Smooth muscle cell (in vitro differentiated cells): Measurements from ENCODE around the gene OBSCN. TPM values are rescaled to one million over a fixed set of nuclear protein-coding genes. Genes with fewer than 3 reads are reported as not detected.

ENCODE experiments used
- DNase-seq: peaks from one replicate; lab custom pipeline; 2025; ENCODE audit not compliant: unreplicated experiment; lab: John Stamatoyannopoulos, UW
- H2AFZ ChIP-seq: fragments of 200-600 bp; sonication (generic); 2 replicates; pipeline ENCODE4 v1.6.0; 2016; ENCODE audit warnings: antibody characterized with exemption, low read depth, mild to moderate bottlenecking
- H3F3A ChIP-seq: fragments of 200-600 bp; sonication (generic); 2 replicates; pipeline ENCODE4 v1.6.0; 2017; ENCODE audit warnings: antibody characterized with exemption, low read depth
- H3K27ac ChIP-seq: fragments of 200-600 bp; sonication (generic); 2 replicates; pipeline ENCODE4 v1.5.1; 2016; ENCODE audit warnings: low read depth, mild to moderate bottlenecking
- H3K27me3 ChIP-seq: fragments of 200-600 bp; sonication (generic); 2 replicates; pipeline ENCODE4 v1.6.1; 2016; ENCODE audit warnings: low read depth, mild to moderate bottlenecking
- H3K36me3 ChIP-seq: fragments of 200-600 bp; sonication (generic); 2 replicates; pipeline ENCODE4 v1.5.1; 2016; ENCODE audit warnings: low read depth
- H3K4me1 ChIP-seq: fragments of 200-600 bp; sonication (generic); 2 replicates; pipeline ENCODE4 v1.5.1; 2016; ENCODE audit warnings: low read depth
- H3K4me2 ChIP-seq: fragments of 200-600 bp; sonication (generic); 2 replicates; pipeline ENCODE4 v1.6.0; 2016; ENCODE audit warnings: mild to moderate bottlenecking
- H3K4me3 ChIP-seq: fragments of 200-600 bp; sonication (generic); 2 replicates; pipeline ENCODE4 v1.5.1; 2016; ENCODE audit warnings: mild to moderate bottlenecking
- H3K79me2 ChIP-seq: fragments of 200-600 bp; sonication (generic); 2 replicates; pipeline ENCODE4 v1.6.0; 2016; ENCODE audit warnings: low read depth, mild to moderate bottlenecking
- H3K9ac ChIP-seq: fragments of 200-600 bp; sonication (generic); 2 replicates; pipeline ENCODE4 v1.6.0; 2016; ENCODE audit warnings: low read depth
- H3K9me3 ChIP-seq: fragments of 200-600 bp; sonication (generic); replicated peaks from 2 replicates; pipeline ENCODE4 v1.5.1; 2016; ENCODE audit warnings: low read depth
- H4K20me1 ChIP-seq: fragments of 200-600 bp; sonication (generic); 2 replicates; pipeline ENCODE4 v1.6.0; 2016; ENCODE audit warnings: low read depth
- CTCF ChIP-seq: fragments of 200-600 bp; sonication (generic); IDR thresholded peaks from 2 replicates; pipeline ENCODE4 v1.5.1; 2017; ENCODE audit warnings: borderline replicate concordance, mild to moderate bottlenecking, antibody characterized with exemption; ENCODE audit not compliant: insufficient read depth, poor library complexity, severe bottlenecking
- WGBS: methylation state at CpG from one replicate; pipeline ENCODE4 v1.1.7; 2016; ENCODE audit warnings: low lambda C conversion rate; 5-methylcytosine and 5-hydroxymethylcytosine counted together
- polyA plus RNA-seq: library from polyadenylated mRNA; unstranded; fragments of >200 nt; fragmentation: Nextera tagmentation; extraction: Ambion mirVana; gene quantifications from 2 replicates; pipeline ENCODE4 v1.2.1, GENCODE V29; 2016
- total RNA-seq: library from RNA; depleted of rRNA; stranded (reverse); fragments of >200 nt; gene quantifications from 2 replicates; pipeline ENCODE4 v1.2.3, GENCODE V29; 2014

Gene OBSCN
- total and polyA plus RNA-seq, 2 experiments from 2014 or later = 3.8 to 10.6 TPM

GRCh38 chr1:228291906-228292608 lies 84.2 kb downstream of the OBSCN start:
- Histone ChIP-seq H3F3A (no peaks in the 10 kb centered on the region), H3K9ac (no peak overlapping the region), H4K20me1 (no peaks in the 10 kb centered on the region), H3K79me2 (no peaks in the 10 kb centered on the region), H3K4me3 (no peak overlapping the region), H3K27ac (no peak overlapping the region), H3K4me2 (no peak overlapping the region), H2AFZ (no peak overlapping the region), H3K4me1 (no peaks in the 10 kb centered on the region), H3K9me3 (no peaks in the 10 kb centered on the region), H3K27me3 (no peaks in the 10 kb centered on the region), H3K36me3 (no peaks in the 10 kb centered on the region)
- TF ChIP-seq CTCF = no peak
- 91% methylated on average over 16 of the region's 16 CpGs for WGBS
- no peak for DNase-seq

GRCh38 chr1:228292609-228292911 lies 84.7 kb downstream of the OBSCN start:
- Histone ChIP-seq H3K27ac (no peak overlapping the region), H3K9me3 (no peaks in the 10 kb centered on the region), H3K27me3 (no peaks in the 10 kb centered on the region), H3F3A (no peaks in the 10 kb centered on the region), H3K9ac (no peak overlapping the region), H2AFZ (no peak overlapping the region), H3K4me2 (no peak overlapping the region), H3K79me2 (no peaks in the 10 kb centered on the region), H3K36me3 (no peaks in the 10 kb centered on the region), H3K4me1 (no peaks in the 10 kb centered on the region), H3K4me3 (no peak overlapping the region), H4K20me1 (no peaks in the 10 kb centered on the region)
- 95% methylated on average over 9 of the region's 9 CpGs for WGBS
- no peak for TF ChIP-seq CTCF
- no peak for DNase-seq

- no peaks in the 10 kb centered on the region for H3K4me1 ChIP-seq
- no peaks in the 10 kb centered on the region for H3K9me3 ChIP-seq
- no peaks in the 10 kb centered on the region for H3K79me2 ChIP-seq
- WGBS = 96% methylated on average over 15 of the region's 15 CpGs
- H3K4me3 ChIP-seq = no peak overlapping the region
- no peak for TF ChIP-seq CTCF
- no peaks in the 10 kb centered on the region for H4K20me1 ChIP-seq
- H3K9ac ChIP-seq = no peak overlapping the region
- H3K36me3 ChIP-seq = no peaks in the 10 kb centered on the region
- H2AFZ ChIP-seq = no peak overlapping the region
- H3K27ac ChIP-seq = no peak overlapping the region
- H3F3A ChIP-seq = no peaks in the 10 kb centered on the region
- no peak overlapping the region for H3K4me2 ChIP-seq
- no peaks in the 10 kb centered on the region for H3K27me3 ChIP-seq
- DNase-seq = no peak
These were observed 85.5 kb downstream of the OBSCN start for GRCh38 chr1:228293393-228293792.

- Histone ChIP-seq H3F3A (no peaks in the 10 kb centered on the region), H3K27ac (no peak overlapping the region), H3K27me3 (no peaks in the 10 kb centered on the region), H4K20me1 (no peaks in the 10 kb centered on the region), H3K4me1 (no peaks in the 10 kb centered on the region), H3K36me3 (no peaks in the 10 kb centered on the region), H3K9me3 (no peaks in the 10 kb centered on the region), H3K4me3 (no peak overlapping the region), H3K9ac (no peak overlapping the region), H3K79me2 (no peaks in the 10 kb centered on the region), H3K4me2 (no peak overlapping the region), H2AFZ (no peak overlapping the region)
- no peak for TF ChIP-seq CTCF
- no peak for DNase-seq
- WGBS = 91% methylated on average over 14 of the region's 14 CpGs
These were observed 86.1 kb downstream of the OBSCN start for GRCh38 chr1:228293816-228294500.
